GM18517 (cell line): ENCODE measurements around the gene DALRD3.
"Not testable (repeated sequence)": the region's sequence is repeated elsewhere in the genome, so short reads cannot be mapped to it uniquely, and the experiment has no call there.

Experiments
- ATAC-seq: cut with Tn5 transposase; IDR thresholded peaks from one replicate; pipeline ENCODE4 v1.9.1; 2021; ENCODE audit warnings: mild to moderate bottlenecking, moderate library complexity; ENCODE audit not compliant: unreplicated experiment

Gene DALRD3

GRCh38 chr3:49021813-49022687 is 3.7 kb upstream of the DALRD3 start, which contains the start of gene NDUFAF3:
Gene NDUFAF3 (plus strand): TSS chr3:49022121. CDS start chr3:49022145, 24 bp downstream.
- ATAC-seq = peak; percentile 60

GRCh38 chr3:49021213-49021812 is 2.9 kb upstream of the DALRD3 start:
- peak; percentile 45 for ATAC-seq

GRCh38 chr3:49020330-49021212 is 2.2 kb upstream of the DALRD3 start:
- peak; percentile 3 for ATAC-seq

- no peak for ATAC-seq
Observed at GRCh38 chr3:49019941-49020329, 1.6 kb upstream of the DALRD3 start.

- no peak for ATAC-seq
Observed at GRCh38 chr3:49018707-49019006, 277 bp upstream of the DALRD3 start.

GRCh38 chr3:49017229-49017970 is 980 bp downstream of the DALRD3 start:
- no peak for ATAC-seq

GRCh38 chr3:49016414-49017228 is 1.8 kb downstream of the DALRD3 start:
- no peak for ATAC-seq

GRCh38 chr3:49015765-49016164 is 2.6 kb downstream of the DALRD3 start:
- ATAC-seq = no peak

GRCh38 chr3:49015072-49015471 is 3.3 kb downstream of the DALRD3 start:
- ATAC-seq = no peak

GRCh38 chr3:49013738-49014660 is 4.4 kb downstream of the DALRD3 start:
- ATAC-seq = no peak

- ATAC-seq = no peak
Observed at GRCh38 chr3:49013113-49013737, 5.2 kb downstream of the DALRD3 start.

- ATAC-seq = no peak
Observed at GRCh38 chr3:49012441-49013017, 5.9 kb downstream of the DALRD3 start.

GRCh38 chr3:49009396-49009795 is 9.0 kb downstream of the DALRD3 start:
- ATAC-seq = no peak

- not testable (repeated sequence) for ATAC-seq
Observed at GRCh38 chr3:49008627-49009026, 9.8 kb downstream of the DALRD3 start.

GRCh38 chr3:49007771-49008528 is 10.4 kb downstream of the DALRD3 start:
- peak; percentile 24 for ATAC-seq

GRCh38 chr3:49007068-49007770 is 11.2 kb downstream of the DALRD3 start, which contains the start of gene WDR6:
Gene WDR6 (plus strand): TSS chr3:49007391. CDS start chr3:49007432, 41 bp downstream.
- ATAC-seq = peak; percentile 83
